NCI-H446 (cell line): ENCODE measurements around the gene KIAA1217.
"Not testable (repeated sequence)": the region's sequence is repeated elsewhere in the genome, so short reads cannot be mapped to it uniquely, and the experiment has no call there.

ENCODE experiments used
- DNase-seq, 2 experiments: peaks; one replicate each; lab custom pipeline; 2025; lab: John Stamatoyannopoulos, UW

The KIAA1217 gene

DNA sequence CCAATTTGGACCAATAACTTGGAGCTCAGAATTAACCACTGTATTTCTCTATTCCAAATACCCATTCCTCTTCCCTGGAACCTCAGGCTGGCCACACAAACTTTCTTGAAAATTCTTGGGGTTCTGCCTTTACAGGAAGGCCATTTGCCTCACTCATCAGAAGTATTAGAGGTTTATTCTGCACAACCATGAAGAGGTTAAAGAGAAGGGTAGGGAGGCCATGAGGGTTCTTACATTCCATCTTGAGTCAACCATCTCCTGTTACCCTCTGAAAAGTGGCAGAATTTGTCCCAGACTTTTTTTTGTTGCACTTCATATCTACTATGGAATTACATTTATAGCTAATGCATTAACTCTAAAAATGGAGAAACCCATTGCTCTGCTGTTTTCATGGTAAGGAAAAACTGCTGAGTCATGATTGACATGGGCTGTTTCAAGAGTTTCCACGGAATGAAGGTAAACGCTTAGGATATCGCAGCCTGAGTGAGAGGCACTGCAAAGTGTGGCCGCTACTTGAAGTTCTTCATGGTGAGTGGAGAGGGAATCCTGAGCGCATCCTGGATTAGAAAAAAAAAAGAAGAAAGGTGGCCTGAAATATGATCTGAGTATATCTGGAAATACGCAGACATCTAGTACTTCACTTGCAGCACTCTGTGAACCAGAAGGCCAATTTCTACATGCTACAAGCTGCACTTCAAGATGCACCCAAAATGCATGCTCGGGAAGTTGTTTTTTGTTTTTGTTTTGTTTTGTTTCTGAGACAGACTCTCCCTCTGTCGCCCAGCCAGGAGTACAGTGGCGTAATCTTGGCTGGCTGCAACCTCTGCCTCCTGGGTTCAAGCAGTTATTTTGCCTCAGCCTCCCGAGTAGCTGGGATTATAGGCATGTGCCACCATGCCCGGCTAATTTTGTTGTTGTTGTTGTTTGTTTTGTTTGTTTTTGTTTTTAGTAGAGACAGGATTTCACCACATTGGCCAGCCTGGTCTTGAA lies 83.7 kb downstream of the KIAA1217 start:
- DNase-seq = no peak

DNA sequence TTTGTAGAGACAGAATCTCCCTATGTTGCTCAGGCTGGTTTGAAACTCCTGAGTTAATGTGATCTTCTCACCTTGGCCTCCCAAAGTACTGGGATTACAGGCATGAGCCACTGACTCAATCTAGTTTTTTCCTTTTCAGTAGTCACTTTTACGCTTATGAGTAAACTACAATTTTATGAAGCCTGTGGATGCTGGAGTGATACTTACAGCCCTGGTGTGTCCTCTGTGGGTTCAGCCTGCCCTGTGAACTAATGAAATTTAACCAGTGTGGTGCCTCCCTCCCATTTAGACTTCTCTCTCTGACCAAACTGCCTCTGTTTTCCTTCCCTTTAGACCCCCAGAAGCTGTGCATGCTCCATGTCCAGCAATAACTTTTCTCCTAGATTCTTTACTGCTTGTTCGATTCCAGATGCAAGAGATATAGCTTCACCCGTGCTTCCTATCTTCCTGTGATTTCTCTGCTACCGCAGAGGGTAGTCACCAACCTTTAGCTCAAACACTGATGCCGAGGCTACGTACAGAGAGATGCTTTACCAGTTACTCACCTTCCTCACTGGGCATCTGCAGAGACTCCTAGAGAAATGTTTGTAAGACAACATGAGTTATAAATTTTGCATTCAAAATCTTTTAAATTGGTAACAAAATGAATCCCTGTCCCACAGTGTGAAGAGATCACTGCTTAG lies 90.8 kb downstream of the KIAA1217 start:
- no peak for DNase-seq

DNA sequence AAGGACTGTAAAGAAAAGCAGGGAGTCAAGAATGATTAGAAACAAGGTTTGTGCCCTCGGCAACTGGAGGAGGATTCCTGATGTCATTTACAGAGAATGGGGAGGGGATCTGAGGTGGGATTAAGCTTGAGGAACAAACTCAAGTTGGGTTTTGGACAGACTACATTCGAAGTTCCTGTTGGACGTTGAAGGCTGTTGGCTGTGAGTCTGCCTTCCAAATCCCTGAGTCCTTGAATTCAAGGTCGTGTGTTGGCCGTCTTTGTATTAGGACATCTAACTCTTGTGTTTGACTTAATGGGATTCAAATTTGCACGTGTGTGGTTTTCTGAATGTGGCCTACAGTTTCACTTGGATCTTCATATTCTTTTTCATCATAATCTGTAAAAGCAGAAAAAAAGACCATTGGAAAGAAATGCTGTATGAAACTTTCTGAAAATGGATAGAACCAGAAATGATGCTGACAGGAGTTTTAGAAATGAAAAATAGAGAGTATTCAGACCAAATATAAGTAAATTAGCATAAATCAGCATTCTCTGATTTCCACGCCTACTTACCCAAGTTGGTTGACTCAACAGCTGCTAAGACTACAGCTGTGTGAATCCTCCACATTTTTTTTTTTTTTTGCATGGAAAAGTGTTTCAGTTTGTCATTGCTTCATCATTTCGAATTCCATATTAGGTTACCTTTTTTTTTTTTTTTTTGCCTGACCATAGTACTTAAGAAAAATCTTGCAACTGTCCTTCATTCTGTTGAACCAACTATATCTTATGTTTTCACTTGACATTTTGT lies 94.8 kb downstream of the KIAA1217 start:
- DNase-seq = no peak

- no peak for DNase-seq
Measured at GRCh38 chr10:24305551-24306506, 96.9 kb downstream of the KIAA1217 start.

DNA sequence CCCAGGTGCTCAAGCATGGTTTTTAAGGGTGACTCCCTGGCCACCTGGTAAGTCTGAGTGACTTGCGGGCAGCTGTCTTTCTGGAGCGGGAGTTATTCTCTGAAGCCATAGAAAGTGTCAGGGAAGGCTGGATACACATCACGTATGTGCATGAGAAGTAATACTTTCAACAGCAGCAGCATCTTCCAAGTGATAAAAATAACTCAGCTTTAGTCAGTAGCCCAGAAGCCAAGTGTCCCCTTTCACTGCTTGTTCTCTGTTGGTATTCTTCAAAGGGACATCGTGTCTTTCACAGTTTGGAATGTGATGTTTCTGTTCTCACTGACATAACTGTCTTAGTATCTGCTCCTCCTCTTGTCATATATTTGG lies 97.6 kb downstream of the KIAA1217 start:
- no peak for DNase-seq

GRCh38 chr10:24307116-24307515 lies 98.2 kb downstream of the KIAA1217 start:
- no peak for DNase-seq

GRCh38 chr10:24307696-24308485 lies 99.0 kb downstream of the KIAA1217 start:
- no peak for DNase-seq

DNA sequence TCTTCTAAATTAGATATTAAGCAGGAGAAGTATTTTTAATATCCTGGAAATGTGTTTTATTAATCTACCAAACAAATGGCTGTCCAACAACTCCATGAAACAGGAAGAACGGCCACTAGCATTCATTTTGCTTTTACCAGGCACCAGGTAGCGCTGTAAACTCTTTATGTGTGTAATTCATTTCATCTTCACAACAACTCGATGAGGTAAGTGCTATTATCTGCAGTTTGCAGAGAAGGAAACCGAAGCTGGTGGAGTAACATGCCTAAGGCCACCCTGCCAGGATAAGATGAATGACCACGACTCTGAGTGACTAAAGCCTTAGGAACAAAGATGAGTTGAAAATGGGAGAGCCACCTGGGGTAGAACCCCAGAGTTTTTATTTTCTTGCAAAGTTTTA lies 101.2 kb downstream of the KIAA1217 start:
- DNase-seq = no peak

DNA sequence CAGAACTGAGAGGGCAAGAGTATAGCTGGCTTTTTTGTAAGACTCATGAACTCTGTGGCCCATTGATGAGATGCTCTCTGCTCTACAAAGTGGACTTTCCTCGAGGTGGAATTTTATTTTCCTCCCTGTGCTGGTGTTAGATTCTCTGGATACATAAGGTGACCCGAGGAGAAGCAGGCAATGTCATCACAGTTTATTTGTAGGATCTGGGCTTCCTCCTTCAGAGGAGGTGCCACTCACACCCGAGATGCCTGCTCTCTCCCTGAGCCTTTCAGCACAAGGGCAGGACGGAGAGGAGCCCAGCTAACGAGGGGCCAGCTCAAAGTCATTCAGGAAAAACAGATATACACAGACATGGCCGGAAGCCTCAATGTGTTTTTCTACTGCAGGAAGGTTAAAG lies 103.0 kb downstream of the KIAA1217 start:
- DNase-seq = no peak

DNA sequence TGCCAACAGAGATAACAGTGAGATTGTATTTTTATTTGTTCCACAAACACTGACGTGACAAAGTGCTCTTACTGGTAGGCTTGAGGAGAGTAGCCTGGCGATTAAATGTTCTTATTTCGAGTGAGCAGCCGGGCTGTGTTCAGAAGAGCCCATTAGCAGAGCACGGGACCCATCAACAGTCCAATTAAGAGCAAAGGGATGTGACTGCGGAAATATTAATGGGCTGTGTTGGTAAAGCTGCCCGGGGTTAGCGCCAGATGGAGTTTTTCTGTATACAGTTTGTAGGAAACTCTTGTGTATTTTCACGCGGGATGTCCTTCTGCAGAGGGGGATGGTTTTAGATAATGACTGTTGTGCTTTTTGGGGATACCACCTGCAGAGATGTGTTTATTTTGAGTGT lies 104.3 kb downstream of the KIAA1217 start:
- DNase-seq = no peak

DNA sequence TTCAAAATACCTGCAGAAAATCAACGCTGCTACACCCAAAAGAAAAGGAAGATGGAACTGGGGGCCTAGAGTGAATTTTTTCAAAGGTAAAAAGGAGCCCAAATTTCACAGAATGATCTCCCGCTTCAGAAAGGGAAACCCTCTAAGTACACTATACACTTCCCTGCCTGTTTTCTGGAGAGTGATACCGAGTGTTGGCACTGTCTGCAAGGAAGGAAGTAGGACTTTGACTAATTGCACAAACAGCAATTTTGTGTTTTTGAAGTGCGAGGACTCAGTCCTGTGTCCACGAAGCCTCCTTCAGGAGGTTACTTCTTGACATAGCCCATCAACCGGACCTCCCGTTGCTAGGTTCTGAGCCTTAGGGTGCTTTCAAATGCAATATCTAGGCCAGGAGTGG lies 106.3 kb downstream of the KIAA1217 start:
- no peak for DNase-seq

DNA sequence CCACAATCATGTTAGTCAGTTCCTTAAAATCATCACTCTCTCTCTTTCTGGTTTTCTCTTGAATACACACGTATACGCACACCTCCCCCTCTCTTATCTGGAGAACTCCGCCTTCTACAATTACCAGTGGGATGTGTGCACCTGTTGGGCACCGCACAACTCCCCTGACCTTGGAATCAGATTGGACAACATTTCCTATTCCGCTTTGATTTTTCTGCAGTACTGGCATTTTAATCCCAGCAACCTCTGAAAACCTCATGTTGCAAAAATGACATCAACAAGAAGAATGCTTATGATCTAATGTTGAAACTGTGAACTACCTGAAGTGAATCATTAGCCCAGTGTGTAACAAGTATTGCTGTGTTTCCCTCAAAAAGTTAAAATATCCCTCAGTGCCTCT lies 109.6 kb downstream of the KIAA1217 start:
- DNase-seq = no peak

DNA sequence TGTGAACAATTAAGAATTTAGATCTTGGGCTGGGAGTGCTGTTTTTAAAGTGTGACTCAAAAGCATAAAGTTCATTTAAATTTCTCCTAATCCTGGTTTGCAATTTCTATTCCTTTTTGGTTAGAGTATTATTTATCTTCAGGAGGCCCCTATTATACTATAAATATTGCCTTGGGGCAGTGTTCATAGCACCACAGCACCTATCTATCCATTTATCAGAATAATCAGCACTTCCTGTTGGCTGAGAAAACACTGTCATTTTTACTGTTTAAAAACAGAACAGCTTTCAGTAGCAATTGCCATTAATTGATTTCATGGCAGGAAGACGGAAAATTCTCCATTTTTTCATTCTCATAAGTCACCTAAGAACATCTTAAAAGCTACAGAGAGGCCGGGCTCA lies 111.4 kb downstream of the KIAA1217 start:
- DNase-seq = no peak

- no peak for DNase-seq
Measured at GRCh38 chr10:24324651-24325050, 115.7 kb downstream of the KIAA1217 start.

GRCh38 chr10:24331457-24331856 lies 122.5 kb downstream of the KIAA1217 start:
- no peak for DNase-seq

DNA sequence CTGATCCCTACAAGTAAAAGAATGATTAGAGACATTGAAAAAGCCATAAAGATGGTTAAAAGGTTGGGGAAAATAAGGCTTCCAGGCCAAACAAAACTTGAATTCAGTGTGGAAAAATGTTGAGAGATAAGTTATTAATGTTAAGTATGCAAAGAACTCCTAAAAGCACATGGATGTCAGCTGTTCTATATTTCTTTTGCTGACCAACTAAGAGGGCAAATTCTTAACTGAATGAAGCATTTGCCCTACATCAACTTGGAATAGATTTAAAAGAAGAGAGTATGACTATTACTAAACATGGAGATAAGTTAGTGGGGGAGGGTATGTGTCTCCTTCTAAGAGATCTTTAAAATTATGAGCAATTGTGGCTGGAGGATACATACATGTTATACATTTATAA lies 124.8 kb downstream of the KIAA1217 start:
- DNase-seq = no peak

- no peak for DNase-seq
Measured at GRCh38 chr10:24334279-24334939, 125.5 kb downstream of the KIAA1217 start.

DNA sequence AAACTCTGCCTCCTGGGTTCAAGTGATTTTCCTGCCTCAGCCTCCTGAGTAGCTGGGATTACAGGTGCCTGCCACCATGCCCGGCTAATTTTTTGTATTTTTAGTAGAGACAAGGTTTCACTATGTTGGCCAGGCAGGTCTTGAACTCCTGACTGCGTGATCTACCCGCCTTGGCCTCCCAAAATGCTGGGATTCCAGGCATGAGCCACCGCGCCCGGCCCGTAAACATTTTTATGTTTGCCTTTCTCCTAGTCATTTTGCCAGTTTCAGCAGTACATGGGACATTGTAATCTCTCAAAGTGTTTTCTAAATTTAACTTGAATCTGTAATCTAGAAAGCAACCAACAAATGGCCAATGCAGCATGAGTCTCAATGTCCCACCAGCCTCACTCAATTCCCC lies 128.8 kb downstream of the KIAA1217 start:
- DNase-seq = not testable (repeated sequence)

DNA sequence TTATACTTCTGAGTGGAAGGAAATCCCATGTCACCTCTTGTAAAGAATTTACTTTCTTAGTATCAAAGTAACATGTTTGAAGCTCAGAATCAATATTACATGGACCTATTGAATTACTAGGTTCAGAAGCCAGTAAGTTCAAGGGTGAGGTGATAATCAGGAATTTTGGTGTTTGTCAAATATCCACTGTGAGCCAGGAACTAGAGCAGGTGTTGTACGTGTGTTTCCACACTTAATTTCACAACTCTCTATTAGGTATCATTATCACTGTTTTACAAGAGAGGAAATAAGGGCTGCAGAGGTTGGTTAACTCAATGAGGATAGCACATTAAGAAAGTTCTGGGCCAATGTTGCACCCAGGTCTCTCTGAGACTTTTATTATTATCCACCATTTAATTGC lies 130.4 kb downstream of the KIAA1217 start:
- no peak for DNase-seq

- no peak for DNase-seq
Measured at GRCh38 chr10:24340446-24340845, 131.5 kb downstream of the KIAA1217 start.
